ENCODE measurements around the gene SLC16A1.

DNA sequence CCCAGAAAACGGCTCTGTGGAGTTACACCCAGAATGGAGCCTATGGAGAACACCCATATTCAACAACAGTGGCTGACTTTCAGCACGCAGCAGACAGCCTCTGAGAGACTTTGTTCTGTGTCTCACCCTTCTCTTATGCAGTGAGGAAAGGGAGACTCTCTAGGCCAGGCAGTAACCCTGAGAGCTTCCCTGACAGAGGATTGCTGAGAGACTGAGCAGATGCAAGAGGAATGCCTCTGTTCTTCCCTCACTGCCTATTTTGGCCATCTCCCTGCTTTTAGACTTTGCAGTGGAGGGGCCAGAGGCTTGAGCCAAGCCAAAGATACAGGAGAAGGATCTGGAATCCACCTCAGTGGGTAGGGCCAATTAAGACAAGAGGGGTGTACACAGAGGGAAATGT, 41.8 kb upstream of the SLC16A1 start:
- TF ChIP-seq EP300 (IDR thresholded peaks at IDR 0.05; ENCODE audit: borderline replicate concordance in 1 of 2, low read depth in 2 of 2, low read length in 2 of 2) (no peak), YY1 (IDR thresholded peaks at IDR 0.05; ENCODE audit: low read depth, low read length) (no peak), POLR2AphosphoS5 (IDR thresholded peaks at IDR 0.05; ENCODE audit: low read depth, low read length) (no peak), MAX (IDR thresholded peaks at IDR 0.05) (no peak), ASH2L (IDR thresholded peaks at IDR 0.05; ENCODE audit: low read length) (no peak), CTBP2 (IDR thresholded peaks at IDR 0.05; ENCODE audit: borderline replicate concordance, insufficient read depth, insufficient read length, low read length) (no peak), SUZ12 (IDR thresholded peaks at IDR 0.05; ENCODE audit: low read length) (no peak), POLR2A (IDR thresholded peaks at IDR 0.05; ENCODE audit: control extremely low read depth in 1 of 2, low read depth in 2 of 2, low read length in 2 of 2) (no peak), EZH2 (IDR thresholded peaks at IDR 0.05; ENCODE audit: low read depth, low read length, severe bottlenecking) (no peak)
- TF ChIP-seq, protein P1, sequence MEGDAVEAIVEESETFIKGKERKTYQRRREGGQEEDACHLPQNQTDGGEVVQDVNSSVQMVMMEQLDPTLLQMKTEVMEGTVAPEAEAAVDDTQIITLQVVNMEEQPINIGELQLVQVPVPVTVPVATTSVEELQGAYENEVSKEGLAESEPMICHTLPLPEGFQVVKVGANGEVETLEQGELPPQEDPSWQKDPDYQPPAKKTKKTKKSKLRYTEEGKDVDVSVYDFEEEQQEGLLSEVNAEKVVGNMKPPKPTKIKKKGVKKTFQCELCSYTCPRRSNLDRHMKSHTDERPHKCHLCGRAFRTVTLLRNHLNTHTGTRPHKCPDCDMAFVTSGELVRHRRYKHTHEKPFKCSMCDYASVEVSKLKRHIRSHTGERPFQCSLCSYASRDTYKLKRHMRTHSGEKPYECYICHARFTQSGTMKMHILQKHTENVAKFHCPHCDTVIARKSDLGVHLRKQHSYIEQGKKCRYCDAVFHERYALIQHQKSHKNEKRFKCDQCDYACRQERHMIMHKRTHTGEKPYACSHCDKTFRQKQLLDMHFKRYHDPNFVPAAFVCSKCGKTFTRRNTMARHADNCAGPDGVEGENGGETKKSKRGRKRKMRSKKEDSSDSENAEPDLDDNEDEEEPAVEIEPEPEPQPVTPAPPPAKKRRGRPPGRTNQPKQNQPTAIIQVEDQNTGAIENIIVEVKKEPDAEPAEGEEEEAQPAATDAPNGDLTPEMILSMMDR (IDR thresholded peaks at IDR 0.05; ENCODE audit: control extremely low read depth in 1 of 3, insufficient read depth in 1 of 3, low read depth in 1 of 3, low read length in 3 of 3), result no peak

Data from H1 (cell line).